ENCODE measurements around the gene ZNF331.
"Not testable (repeated sequence)": the region's sequence is repeated elsewhere in the genome, so short reads cannot be mapped to it uniquely, and the experiment has no call there.

DNA sequence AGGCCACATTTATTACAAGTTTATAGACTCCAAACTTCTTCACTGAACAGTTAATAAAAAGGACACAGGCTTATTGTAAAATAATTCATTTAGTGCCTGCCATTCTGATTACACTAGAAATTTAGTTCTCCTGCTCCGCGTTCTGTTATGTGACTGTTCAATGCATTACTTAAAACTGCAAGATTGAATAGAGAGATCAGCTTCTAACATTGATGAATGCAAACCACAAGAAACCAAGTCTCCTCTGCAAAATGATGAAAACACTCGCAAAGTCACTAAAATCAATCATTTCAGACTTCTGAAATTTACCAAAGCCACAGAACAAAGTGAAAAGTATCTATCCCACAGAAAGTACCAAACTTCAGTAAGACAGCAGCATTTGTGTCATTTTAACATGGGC, 22.9 kb upstream of the ZNF331 start:
- TF ChIP-seq, protein P1, sequence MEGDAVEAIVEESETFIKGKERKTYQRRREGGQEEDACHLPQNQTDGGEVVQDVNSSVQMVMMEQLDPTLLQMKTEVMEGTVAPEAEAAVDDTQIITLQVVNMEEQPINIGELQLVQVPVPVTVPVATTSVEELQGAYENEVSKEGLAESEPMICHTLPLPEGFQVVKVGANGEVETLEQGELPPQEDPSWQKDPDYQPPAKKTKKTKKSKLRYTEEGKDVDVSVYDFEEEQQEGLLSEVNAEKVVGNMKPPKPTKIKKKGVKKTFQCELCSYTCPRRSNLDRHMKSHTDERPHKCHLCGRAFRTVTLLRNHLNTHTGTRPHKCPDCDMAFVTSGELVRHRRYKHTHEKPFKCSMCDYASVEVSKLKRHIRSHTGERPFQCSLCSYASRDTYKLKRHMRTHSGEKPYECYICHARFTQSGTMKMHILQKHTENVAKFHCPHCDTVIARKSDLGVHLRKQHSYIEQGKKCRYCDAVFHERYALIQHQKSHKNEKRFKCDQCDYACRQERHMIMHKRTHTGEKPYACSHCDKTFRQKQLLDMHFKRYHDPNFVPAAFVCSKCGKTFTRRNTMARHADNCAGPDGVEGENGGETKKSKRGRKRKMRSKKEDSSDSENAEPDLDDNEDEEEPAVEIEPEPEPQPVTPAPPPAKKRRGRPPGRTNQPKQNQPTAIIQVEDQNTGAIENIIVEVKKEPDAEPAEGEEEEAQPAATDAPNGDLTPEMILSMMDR (IDR thresholded peaks at IDR 0.05; ENCODE audit: low read depth, low read length), result not testable (repeated sequence)
- TF ChIP-seq EZH2phosphoT487 (IDR thresholded peaks at IDR 0.05; ENCODE audit: low read depth), result not testable (repeated sequence)
